Measurements from ENCODE around the gene TINCR.
"Not testable (repeated sequence)": the region's sequence is repeated elsewhere in the genome, so short reads cannot be mapped to it uniquely, and the experiment has no call there.

TINCR gene

DNA sequence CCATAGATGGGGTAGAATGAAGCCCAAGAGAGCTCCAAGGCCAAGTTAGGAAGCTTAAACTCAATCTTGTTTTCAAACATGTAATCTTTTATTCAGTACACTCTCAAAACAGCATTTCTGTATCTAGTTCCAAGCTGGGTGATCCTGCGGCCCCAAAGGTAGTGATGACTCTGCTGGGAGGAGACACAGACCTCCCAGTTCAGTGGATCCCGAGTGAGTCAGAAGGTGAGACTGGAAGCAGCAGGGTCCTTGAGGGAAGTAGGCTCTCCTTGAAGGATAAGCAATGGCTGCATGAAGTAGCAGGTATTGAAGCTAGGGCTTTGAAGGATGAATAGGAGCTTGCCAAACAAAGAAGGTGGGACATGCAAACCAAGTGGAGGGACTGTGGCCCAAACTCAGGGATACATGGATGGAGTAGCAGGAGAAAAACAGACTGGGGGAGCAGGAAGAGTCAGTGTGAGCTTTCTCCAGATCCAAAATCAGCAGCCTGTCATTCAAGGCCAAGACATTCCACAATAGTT lies 9.6 kb downstream of the TINCR start:
- no peak for DNase-seq

DNA sequence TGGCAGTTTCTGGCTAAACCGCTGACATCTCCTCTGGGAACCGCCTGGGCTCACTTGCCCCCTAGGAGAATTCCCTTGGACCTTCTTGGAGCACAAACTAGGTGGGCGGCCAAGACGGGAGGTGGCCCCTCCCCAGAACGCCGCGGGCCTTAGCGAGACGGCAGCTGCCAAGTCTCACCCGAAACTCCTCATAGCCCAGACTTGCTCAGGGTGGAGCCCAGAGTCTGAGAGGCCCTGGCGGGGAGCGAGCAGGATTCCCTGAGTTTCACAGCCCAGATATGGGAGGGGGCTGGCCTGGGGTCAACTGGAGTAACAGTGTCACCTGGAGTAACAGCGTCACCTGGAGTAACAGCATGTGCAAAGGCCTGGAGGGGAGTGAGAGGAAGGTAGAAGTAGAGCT lies 10.1 kb downstream of the TINCR start:
- no peak for DNase-seq

DNA sequence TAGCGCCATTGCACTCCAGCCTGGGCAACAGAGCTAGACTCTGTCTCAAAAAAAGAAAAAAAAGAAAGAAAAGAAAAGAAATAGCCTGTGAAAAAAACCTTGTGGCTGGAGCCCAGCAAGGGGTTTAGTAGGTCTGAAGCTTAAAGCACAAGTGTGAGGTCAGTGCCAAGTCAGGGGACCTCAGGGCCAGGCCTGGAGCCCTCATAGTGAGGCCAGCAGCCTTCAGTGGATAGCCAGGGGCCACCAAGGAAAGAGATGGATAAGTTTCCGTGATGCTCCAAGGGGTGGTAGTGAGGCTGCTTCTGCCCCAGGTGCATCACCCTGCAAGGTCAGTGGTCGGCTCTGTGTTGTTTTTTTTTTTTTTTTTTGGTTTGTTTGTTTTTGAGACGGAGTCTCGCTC lies 12.9 kb downstream of the TINCR start:
- no peak for DNase-seq

DNA sequence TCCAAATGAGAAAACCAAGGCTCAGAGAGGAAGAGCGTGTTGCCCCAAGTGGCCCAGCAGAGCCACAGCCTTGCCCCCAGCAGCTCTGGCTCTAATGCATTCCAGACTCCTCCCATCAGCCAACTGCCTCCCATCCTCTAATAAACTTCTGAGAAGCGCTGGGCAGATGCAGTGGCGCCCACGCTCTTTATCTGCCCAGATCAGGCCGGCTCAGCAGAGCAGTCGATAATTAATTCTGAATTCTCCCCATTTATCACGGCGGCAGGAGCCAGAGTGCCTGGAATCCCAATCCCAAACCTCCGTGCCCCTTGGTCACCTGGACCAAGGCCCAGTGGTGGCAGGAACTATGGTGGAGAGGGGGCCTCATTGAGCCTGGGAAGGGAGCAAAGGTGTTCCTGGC lies 13.9 kb downstream of the TINCR start:
- DNase-seq, result no peak

DNA sequence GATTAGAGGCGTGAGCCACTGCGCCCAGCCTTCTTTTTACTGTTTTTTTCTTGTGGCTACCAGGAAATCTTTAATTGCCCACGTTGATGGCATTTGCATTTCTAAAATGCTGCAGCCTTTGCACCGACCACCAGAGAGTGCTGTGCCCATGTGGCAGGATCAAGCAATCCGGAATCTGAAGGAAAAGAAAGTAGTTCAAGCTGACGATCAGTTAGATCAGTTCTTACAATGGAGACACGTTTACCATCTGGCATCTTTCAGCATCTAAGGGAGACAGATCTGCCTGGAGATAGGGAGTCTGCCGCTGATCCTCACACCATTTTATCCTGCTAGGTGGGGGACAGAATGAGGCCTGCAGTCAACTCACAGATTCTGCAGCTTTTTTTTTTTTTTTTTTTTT lies 19.9 kb downstream of the TINCR start:
- peak; percentile 20 for DNase-seq

DNA sequence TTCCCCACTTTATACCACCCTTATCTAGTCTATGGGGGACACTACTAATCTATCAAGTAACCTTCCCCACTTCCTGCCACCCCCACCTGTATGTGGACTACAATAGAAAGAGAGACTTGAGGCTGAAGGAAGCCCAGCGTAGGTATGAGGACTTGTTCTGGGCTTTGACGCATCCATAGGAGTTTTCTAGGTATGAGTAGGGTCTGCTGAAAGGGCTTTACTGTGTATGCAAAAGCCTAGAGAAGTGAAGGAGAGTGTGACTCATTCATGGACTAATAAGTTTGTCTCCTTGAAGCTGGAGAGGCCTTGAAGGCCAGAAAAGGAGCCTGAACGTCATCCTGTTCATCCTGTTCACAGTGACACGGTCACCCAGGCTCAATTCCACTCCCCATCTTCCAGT lies 21.8 kb downstream of the TINCR start:
- no peak for DNase-seq

DNA sequence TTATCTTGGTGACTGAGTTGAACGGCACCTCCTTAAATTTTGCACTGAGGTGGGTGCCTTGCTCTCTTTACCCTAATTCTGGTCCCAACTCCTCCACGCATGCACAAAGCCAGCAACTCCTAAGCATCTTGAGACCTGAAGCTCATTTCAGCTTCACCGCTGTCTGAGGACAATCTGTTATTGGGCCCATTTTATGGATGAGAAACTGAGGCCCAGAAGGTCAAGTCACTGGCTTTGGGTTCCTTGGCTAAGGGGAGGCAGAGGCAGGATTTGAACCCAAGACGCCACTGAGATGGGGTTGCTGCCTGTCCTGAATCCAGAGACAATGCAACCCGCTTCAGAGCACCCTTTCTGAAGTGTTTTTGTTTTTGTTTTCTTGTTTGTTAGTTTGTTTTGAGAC lies 22.7 kb downstream of the TINCR start:
- no peak for DNase-seq

DNA sequence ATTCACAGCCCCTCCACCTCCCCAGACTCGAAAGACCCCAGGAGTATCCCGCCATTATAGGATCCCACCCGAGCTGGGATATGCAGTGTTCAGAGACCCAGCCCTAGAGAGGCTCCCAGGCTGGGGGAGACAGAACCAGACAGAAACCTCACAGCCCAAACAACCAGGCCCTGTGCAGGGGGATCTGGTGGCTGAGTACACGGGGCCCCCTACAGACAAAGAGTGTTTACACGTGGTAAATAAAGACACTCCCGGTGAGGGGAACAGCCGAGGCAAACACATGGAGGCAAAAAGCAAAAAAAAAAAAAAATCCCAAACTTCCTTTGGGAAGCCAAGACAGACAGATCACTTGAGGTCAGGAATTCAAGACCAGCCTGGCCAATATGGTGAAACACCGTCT lies 25.1 kb downstream of the TINCR start:
- no peak for DNase-seq

DNA sequence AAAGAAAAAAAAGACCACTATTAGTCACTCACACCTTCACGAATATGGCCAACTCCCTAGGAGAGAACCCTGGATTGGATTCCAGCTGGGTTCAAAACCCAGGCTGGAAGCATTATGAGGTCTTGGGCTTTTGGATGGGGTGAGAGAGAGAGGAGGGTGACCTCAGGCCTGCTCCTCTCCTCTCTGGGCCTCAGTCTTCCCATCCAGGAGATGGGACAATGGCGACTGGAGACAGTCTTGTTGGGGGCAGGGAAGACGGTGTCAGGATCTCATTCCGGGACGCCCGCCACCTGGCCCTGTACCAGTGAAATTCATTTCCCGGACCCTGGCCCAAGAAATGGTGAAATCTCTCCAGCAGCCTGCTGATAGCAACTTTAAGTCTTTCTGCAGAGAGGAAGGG lies 26.3 kb downstream of the TINCR start:
- DNase-seq, result no peak

DNA sequence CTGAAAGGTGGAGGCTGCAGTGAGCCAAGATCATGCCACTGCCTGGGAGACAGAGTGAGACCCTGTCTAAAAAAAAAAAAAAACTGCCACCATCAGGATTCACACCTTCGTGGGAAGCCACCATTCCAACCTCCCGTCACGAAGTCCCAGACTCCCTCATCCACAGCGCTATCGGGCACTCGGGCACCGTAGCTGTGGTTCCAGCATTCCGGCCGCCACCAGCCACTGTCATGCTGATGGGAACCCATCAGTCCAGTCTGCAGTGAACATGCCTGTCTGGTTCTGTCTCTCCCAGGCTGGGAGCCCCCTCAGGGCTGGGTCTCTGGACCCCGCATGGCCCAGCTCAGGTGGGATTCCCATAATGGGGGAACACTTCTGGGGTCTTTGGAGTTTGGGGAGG lies 27.5 kb downstream of the TINCR start:
- DNase-seq, result no peak

DNA sequence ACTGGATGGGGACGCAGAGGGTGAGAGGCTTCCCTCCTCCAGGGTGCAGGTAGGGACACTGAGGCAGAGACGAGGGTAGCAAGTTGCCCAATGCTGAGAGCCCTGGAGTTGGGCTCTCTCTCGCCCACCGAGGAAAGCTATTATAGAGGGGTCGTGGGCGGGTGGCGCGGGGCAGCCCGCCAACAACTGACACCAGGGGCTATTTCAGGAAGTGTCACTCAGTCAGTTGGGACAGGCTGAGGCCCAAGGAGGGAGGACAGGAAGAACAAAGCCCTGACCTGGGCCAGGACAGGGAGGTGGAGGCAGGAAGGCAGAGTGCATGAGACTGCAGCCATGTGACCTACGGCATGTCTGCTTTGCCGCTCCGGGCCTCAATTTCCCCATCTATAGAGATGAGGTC lies 29.9 kb downstream of the TINCR start:
- no peak for DNase-seq

DNA sequence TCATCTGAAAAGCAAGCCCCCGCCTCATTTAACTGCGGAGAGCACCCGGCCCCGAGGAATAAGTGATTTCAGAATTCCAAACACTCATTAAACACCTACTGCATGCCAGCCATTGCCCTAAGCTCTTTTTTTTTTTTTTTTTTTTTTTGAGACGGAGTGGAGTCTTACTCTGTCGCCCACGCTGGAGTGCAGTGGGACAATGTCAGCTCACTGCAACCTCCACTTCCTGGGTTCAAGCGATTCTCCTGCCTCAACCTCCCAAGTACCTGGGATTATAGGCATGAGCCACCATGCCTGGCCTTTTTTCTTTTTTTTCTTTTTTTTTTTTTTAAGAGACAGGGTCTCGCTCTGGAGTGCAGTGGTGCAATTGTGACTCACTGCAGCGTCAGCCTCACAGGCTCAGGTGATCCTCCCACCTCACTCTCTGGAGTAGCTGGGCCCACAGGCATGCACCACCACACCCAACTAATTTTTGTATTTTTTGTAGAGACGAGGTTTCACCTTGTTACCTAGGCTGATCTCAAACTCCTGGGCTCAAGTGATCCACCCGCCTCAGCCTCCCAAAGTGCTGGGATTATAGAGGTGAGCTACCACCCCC lies 30.7 kb downstream of the TINCR start:
- DNase-seq, result not testable (repeated sequence)

DNA sequence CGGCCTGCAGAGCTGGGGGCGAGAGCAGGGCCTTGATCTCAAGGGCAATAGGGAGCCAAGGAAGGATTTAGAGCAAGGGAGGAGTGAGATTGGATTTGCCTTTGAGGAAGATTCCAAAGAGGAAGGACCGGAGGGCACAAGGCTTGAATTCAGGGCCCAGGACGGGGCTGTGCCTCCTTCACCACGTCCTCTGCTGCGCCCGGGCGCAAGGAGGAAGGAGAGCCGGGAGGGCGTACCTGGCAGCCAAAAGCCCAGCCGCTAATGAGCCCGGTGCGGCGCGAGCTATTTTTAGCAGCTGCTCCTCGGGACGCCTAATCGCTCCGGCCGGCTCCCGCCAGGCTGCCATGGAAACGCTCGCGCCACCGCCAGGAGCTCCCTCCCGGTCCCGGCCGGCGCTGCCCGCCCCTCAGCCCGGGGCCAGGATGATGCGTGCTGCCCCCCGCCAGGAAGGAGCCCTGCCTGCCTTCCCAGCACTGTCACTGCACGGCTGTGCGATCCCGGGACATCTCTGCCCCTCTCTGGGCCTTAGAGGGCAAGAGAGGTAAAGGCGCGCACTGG lies 31.3 kb downstream of the TINCR start:
- no peak for DNase-seq

DNA sequence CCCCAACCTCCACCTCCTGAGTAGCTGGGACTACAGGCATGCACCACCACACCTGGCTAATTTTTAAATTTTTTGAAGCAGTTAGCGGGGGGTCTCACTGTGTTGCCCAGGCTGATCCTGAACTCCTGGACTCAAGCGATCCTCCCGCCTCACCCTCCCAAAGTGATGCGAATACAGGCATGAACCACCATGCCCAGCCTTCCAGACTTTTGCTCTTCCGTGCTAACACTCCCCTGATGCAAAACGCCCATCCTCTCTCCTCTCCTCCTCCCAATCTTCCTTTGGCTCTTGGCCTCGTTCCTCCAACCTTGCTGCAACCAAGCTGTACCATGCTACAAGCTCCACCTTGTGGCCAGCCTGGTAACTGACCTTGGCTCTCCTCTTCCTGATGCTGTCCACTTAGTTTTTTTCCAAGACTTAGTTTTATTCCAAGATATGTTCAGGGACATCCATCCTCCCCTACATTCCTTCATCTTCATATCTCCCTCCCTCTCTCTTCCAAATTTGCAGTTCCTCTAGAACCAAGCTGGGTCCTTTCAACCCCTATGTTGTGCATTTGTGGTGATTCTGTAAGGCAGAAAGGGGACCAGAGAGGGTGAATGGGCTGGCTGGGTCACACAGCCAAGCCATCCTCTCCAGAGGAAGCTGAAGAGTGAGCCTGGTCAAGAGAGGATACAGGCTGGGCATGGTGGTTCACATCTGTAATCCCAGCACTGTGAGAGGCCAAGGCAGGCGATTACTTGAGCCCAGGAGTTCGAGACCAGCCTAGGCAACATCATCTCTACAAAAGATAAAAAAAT lies 32.8 kb downstream of the TINCR start:
- peak; percentile 26 for DNase-seq

DNA sequence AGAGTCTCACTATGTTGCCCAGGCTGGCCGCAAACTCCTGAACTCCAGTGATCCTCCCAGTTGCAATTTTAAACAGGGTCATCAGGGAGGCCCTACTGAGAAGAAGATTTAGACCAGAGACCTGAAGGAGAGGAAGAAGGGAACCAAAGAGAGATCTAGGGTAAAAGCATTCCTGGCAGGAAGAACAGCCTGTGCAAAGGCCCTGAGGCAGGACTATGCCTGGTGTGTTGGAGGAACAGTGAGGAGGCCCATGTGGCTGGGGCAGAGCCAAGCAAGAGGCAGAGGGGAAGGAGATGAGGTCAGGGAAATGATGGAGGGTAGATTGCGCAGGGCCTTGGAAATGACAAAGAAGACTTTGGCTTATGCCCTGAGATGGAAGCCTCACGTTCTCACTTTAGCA lies 34.5 kb downstream of the TINCR start:
- DNase-seq, result no peak

DNA sequence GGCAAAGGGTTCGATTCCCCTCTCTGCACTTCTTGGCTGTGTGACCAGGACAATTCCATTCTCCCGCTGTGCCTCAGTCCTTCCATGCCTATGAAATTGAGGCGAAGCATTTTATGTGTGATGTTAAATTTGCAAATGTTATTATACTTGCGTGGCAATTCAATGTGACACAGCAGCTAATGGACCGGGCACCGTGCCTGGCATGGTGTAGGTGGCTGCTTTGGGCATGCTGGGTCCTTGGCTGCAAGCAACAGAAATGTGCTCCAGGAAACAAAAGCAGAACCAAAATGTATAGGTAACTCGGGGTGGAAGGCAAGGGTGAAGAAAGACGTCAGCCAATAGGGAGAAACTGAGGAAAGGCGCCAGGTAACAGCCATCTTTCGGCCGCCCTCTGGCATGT lies 37.1 kb downstream of the TINCR start:
- DNase-seq, result no peak

DNA sequence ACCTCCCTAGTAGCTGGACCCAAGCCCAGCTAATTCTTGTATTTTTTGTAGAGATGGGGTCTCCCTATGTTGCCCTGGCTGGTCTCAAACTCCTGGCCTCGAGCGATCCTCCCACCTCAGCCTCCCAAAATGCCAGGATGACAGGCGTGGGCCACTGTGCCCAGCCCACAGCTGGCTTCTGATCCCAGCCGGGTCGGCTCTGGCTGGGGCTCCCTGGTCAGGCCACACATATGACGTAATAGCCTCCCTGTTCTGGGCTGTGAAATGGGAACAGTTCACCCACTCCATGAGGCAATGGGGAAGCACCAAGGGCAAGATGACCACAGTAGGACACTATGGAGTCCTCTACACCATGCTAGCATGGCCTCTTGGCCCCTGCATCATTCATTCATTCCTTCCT lies 41.1 kb downstream of the TINCR start:
- DNase-seq, result no peak

DNA sequence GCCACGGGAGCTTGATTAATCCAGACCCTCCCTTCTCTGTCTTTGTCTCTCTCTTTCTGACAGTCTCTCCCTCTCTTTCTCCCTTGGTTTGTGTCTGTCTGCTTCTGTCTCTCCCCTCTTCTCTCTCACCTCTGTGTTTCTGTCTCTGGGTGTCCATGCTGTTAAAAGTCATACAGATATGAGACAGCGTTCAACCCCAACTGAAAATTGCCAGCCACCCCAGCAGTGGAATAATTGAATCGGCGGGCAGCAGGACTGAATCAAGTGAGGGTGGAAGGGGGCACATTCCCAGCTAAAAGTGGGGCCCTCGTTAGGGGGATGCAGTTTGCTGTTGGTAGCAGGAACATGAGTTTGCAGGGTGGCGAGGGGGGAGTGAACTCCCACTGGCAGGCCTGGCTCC lies 43.7 kb downstream of the TINCR start:
- no peak for DNase-seq

DNA sequence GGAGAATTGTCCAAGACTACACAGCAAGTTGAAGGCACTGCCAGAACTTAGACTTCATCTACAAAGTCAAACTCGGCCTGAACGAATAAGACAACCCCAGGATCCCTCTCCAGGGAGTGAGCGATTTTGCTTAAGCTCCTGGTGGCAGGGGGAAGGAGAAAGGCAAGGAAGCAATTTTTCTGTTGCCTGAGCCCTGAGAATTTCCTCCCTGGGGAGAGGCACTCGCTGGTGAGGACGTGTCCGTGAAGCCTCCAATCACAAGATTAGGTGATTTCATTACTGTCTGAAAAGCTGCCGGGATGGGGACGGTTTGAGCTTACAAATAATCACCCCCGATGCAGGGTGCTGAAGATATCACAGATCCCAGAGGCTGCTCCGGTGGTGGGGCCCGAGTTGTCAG lies 45.6 kb downstream of the TINCR start:
- no peak for DNase-seq

DNA sequence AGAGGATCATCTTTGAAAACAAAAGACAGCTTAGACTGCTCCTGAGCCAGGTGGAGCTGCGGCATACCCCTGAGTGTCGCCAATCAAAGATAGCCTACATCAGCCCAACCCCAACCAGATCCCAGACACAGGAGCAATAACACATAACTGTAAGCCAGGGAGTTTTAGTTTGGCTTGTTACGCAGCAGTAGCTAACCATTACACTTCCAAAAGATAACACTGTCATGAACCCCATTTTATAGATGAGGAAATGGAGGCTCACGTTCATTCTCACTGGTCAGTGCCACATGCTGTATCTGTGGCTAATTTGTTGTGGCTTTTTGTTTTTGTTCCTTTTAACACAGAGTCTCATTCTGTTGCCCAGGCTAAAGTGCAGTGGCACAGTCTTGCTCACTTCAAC lies 47.3 kb downstream of the TINCR start:
- DNase-seq, result no peak

DNA sequence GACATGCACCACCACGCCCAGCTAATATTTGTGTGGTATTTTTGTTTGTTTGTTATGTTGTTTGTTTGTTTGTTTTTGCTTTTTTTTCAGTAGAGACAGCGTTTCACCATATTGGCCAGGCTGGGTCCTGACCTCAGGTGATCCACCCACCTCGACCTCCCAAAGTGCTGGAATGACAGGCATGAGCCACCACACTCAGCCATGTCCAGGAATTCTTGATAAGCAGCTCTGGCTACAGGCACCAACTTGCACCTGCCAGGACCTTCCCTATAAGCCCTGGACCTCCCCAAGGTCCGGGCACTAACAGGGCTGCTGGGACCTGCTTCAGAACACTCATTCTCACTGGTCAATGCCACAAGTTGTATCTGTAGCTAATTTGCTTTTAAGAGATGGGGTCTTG lies 48.7 kb downstream of the TINCR start:
- DNase-seq, result no peak

DNA sequence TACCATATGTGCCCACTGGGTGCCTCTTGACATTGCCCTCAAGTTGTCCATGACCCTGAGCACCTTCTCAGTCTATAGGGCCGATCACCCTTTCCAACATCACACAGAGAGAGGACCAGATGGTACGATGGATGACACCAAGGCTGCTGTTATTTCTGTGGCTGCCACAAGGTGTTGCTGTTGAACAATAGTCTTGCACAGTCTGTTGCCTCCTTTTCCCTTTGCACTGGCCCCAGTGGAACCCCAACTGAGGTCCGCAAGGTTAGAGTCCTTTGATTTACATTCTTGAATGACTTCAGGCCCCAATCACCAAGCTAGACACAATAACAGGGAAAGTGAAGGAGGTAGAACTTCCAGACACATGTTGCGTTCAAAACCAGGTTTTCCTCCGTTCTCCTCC lies 52.0 kb downstream of the TINCR start:
- no peak for DNase-seq

DNA sequence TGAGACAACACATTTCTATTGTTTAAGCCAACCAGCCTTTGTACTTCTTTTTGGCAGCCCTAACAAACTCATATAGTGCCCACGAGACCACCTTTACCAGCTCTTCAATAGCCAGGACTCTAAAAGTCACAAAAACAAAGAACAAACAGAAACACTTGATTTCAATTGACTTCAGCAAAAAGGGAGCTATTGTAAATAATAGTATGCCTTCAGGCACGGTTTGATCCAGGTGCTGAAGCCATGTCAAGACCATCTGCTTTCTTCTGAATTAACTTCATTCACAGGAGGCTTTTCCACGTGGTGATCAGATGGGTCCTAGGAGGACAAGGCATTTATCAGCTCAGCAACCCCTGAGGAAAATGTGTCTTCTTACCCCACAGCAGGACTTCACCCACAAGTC lies 53.8 kb downstream of the TINCR start:
- no peak for DNase-seq

DNA sequence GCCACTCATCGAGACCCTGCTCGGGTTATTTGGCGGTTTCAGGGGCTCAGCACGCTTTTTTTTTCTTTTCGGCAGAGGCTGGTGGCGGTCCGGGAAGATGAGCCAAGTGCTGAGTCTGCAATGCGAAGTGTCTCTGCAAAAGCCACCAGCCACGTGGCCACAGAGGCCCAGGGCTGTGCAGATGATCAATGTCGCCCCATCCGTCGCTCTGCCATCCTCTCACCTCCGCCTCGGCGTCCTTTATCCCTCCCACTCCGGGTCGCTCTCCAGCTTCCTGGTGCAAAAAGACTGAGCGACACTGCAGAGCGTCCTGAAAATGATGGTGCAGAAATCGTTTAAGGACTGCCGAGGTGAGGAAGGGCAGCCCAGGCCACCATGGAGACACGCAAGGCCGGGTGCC lies 55.0 kb downstream of the TINCR start:
- no peak for DNase-seq

Data from stimulated activated CD4-positive, alpha-beta T cell treated with anti-CD3 and anti-CD28 coated beads, Interleukin-1b, Interleukin-23, amount 100 ng/mL, for 48 hours (primary cell).